H1 (cell line): ENCODE measurements around the gene RPL3. TPM values are rescaled to one million over a fixed set of nuclear protein-coding genes. Genes with fewer than 3 reads are reported as not detected.

Source experiments
- CTCF ChIA-PET: fragments of 300-600 bp; sonication (Branson Sonifier 250); formaldehyde crosslinking; loops from one replicate; lab custom pipeline; 2021; ENCODE audit not compliant: partially characterized antibody; lab: Charles Lee
- POLR2A ChIA-PET: fragments of 300-600 bp; sonication (Branson Sonifier 250); formaldehyde crosslinking; loops from one replicate; lab custom pipeline; 2021; ENCODE audit warnings: inconsistent platforms; ENCODE audit not compliant: partially characterized antibody; lab: Charles Lee
- DNase-seq, 2 experiments: peaks; one replicate each; pipeline versions ENCODE4 v3.0.0 to v3.0.0-alpha.2; 2010 to 2022; ENCODE audit warnings: low spot score in 2 of 2, low read depth in 1 of 2, mixed read lengths in 1 of 2
- FAIRE-seq: peaks from 2 replicates; lab custom pipeline; 2011; peaks lifted over from hg19 to GRCh38; lab: Jason Lieb, UNC
- H2AFZ ChIP-seq: 2 replicates; pipeline ENCODE4 v1.8.1; 2012; ENCODE audit warnings: low read length, inconsistent platforms
- H2AK5ac ChIP-seq: 2 replicates; pipeline ENCODE4 v1.6.1; 2013; ENCODE audit warnings: low read depth, low read length
- H2BK120ac ChIP-seq: replicated peaks from 2 replicates; pipeline ENCODE3; 2013; ENCODE audit warnings: low read depth, low read length, inconsistent platforms
- H2BK12ac ChIP-seq: 2 replicates; pipeline ENCODE4 v1.6.1; 2013; ENCODE audit warnings: low read depth, low read length
- H2BK15ac ChIP-seq: 2 replicates; pipeline ENCODE4 v1.6.1; 2013; ENCODE audit warnings: low read length
- H2BK20ac ChIP-seq: 2 replicates; pipeline ENCODE4 v1.6.1; 2013; ENCODE audit warnings: low read length
- H2BK5ac ChIP-seq: 2 replicates; pipeline ENCODE4 v1.6.1; 2013; ENCODE audit warnings: low read depth, low read length
- H3K14ac ChIP-seq: 2 replicates; pipeline ENCODE4 v1.6.1; 2013; ENCODE audit warnings: inconsistent platforms; ENCODE audit not compliant: insufficient read length
- H3K18ac ChIP-seq: 2 replicates; pipeline ENCODE4 v1.6.1; 2013; ENCODE audit warnings: low read length; ENCODE audit errors: extremely low read depth
- H3K23ac ChIP-seq: 2 replicates; pipeline ENCODE4 v1.6.1; 2013; ENCODE audit warnings: inconsistent platforms; ENCODE audit not compliant: insufficient read length
- H3K23me2 ChIP-seq: 2 replicates; pipeline ENCODE4 v1.6.1; 2013; ENCODE audit warnings: low read depth, low read length
- H3K27ac ChIP-seq: 2 replicates; pipeline ENCODE4 v1.6.1; 2011; ENCODE audit warnings: low read depth, low read length, inconsistent platforms
- H3K27me3 ChIP-seq, 4 experiments: replicated peaks in 1 of 4; 1 replicate in 1 of 4; 2 replicates in 3 of 4; pipeline versions ENCODE4 v1.6.1 to v1.8.1; 2011 to 2013; ENCODE audit warnings: low read length in 3 of 4, mild to moderate bottlenecking in 3 of 4, inconsistent platforms in 2 of 4, mixed read lengths in 2 of 4, moderate library complexity in 1 of 4; ENCODE audit not compliant: control insufficient read depth in 3 of 4, insufficient read depth in 3 of 4; ENCODE audit errors: extremely low read depth in 1 of 4
- H3K36me3 ChIP-seq, 4 experiments: 2 replicates each; pipeline versions ENCODE4 v1.6.1 to v1.8.1; 2011 to 2013; ENCODE audit warnings: mild to moderate bottlenecking in 4 of 4, low read length in 3 of 4, moderate library complexity in 2 of 4, control low read depth in 1 of 4, inconsistent platforms in 1 of 4; ENCODE audit not compliant: insufficient read depth in 4 of 4, control insufficient read depth in 2 of 4
- H3K4ac ChIP-seq: replicated peaks from 2 replicates; pipeline ENCODE3; 2013; ENCODE audit warnings: low read length, low read depth, mixed read lengths, inconsistent platforms; ENCODE audit not compliant: insufficient read length
- H3K4me1 ChIP-seq, 4 experiments: replicated peaks in 1 of 4; 1 replicate in 1 of 4; 2 replicates in 3 of 4; pipeline versions ENCODE4 v1.6.1 to v1.8.1; 2011 to 2013; ENCODE audit warnings: low read length in 3 of 4, inconsistent platforms in 2 of 4, mixed read lengths in 1 of 4; ENCODE audit not compliant: insufficient read depth in 4 of 4, control insufficient read depth in 3 of 4
- H3K4me2 ChIP-seq, 2 experiments: 2 replicates each; pipeline versions ENCODE4 v1.6.1 to v1.8.1; 2011 to 2013; ENCODE audit warnings: low read depth in 2 of 2, low read length in 2 of 2, control low read depth in 1 of 2, inconsistent platforms in 1 of 2, mild to moderate bottlenecking in 1 of 2; ENCODE audit not compliant: insufficient read depth in 1 of 2
- H3K4me3 ChIP-seq, 4 experiments: fragments of 200-600, 300-600 bp in 1 of 4; sonication (generic), shearing (Covaris generic), sonication (Bioruptor Twin) in 1 of 4; 2 replicates each; pipeline versions ENCODE4 v1.5.1 to v1.8.1; 2011 to 2016; ENCODE audit warnings: low read length in 4 of 4, low read depth in 3 of 4, control low read depth in 2 of 4, inconsistent platforms in 2 of 4, mild to moderate bottlenecking in 2 of 4, mixed read lengths in 1 of 4, moderate library complexity in 1 of 4; ENCODE audit not compliant: insufficient read depth in 2 of 4; ENCODE audit errors: extremely low read depth in 1 of 4
- H3K56ac ChIP-seq: replicated peaks from 2 replicates; pipeline ENCODE3; 2013; ENCODE audit warnings: low read depth, mild to moderate bottlenecking, mixed read lengths, low read length, inconsistent platforms; ENCODE audit not compliant: insufficient read length
- H3K79me1 ChIP-seq: 2 replicates; pipeline ENCODE4 v1.6.1; 2013; ENCODE audit warnings: low read depth, low read length, control low read depth
- H3K79me2 ChIP-seq, 2 experiments: 2 replicates each; pipeline versions ENCODE4 v1.6.1 to v1.8.1; 2012 to 2013; ENCODE audit warnings: low read length in 2 of 2, mild to moderate bottlenecking in 2 of 2, inconsistent platforms in 1 of 2; ENCODE audit not compliant: insufficient read depth in 2 of 2, control insufficient read depth in 1 of 2
- H3K9ac ChIP-seq, 4 experiments: replicated peaks in 1 of 4; 1 replicate in 1 of 4; 2 replicates in 3 of 4; pipeline versions ENCODE4 v1.6.1 to v1.8.1; 2011 to 2013; ENCODE audit warnings: low read depth in 3 of 4, low read length in 3 of 4, control low read depth in 2 of 4, mild to moderate bottlenecking in 2 of 4, moderate library complexity in 2 of 4, inconsistent platforms in 1 of 4; ENCODE audit errors: extremely low read depth in 1 of 4
- H3K9me3 ChIP-seq, 2 experiments: 2 replicates each; pipeline versions ENCODE4 v1.6.1 to v1.8.1; 2012 to 2013; ENCODE audit warnings: mild to moderate bottlenecking in 2 of 2, moderate library complexity in 2 of 2, control low read depth in 1 of 2, inconsistent platforms in 1 of 2, low read depth in 1 of 2, low read length in 1 of 2, mixed read lengths in 1 of 2; ENCODE audit not compliant: insufficient read depth in 2 of 2
- H4K20me1 ChIP-seq, 2 experiments: replicated peaks in 1 of 2; 2 replicates each; pipeline versions ENCODE3 to v1.8.1; 2011 to 2013; ENCODE audit warnings: inconsistent platforms in 2 of 2, low read length in 2 of 2, mild to moderate bottlenecking in 1 of 2; ENCODE audit not compliant: insufficient read depth in 2 of 2, control insufficient read depth in 1 of 2
- H4K5ac ChIP-seq: 2 replicates; pipeline ENCODE4 v1.6.1; 2013; ENCODE audit warnings: low read length, low read depth, mixed read lengths, inconsistent platforms; ENCODE audit not compliant: insufficient read length
- H4K8ac ChIP-seq: 2 replicates; pipeline ENCODE4 v1.8.0; 2013; ENCODE audit warnings: mild to moderate bottlenecking, moderate library complexity, low read length, inconsistent platforms; ENCODE audit not compliant: insufficient read depth; ENCODE audit errors: extremely low read depth
- H4K91ac ChIP-seq: replicated peaks from 2 replicates; pipeline ENCODE3; 2013; ENCODE audit warnings: low read length, mixed read lengths, inconsistent platforms; ENCODE audit not compliant: insufficient read length
- CTBP2 ChIP-seq: IDR thresholded peaks from 2 replicates; pipeline ENCODE4 v1.7.0; 2011; ENCODE audit warnings: borderline replicate concordance, mild to moderate bottlenecking, moderate library complexity, mixed read lengths, low read length; ENCODE audit not compliant: insufficient read depth, insufficient read length
- FOSL1 ChIP-seq: IDR thresholded peaks from 2 replicates; pipeline ENCODE4 v1.6.1; 2011; ENCODE audit warnings: mild to moderate bottlenecking, low read depth, low read length, moderate library complexity; ENCODE audit not compliant: insufficient read depth
- JUN ChIP-seq: IDR thresholded peaks from 2 replicates; pipeline ENCODE4 v1.6.1; 2011; ENCODE audit warnings: low read depth, mild to moderate bottlenecking, improper control_type of control experiment, low read length
- NANOG ChIP-seq: IDR thresholded peaks from 2 replicates; pipeline ENCODE4 v1.6.1; 2011; ENCODE audit warnings: low read length, low read depth, mild to moderate bottlenecking, inconsistent platforms; ENCODE audit not compliant: insufficient read depth, poor library complexity, severe bottlenecking
- POU5F1 ChIP-seq: IDR thresholded peaks from 2 replicates; pipeline ENCODE4 v1.6.1; 2011; ENCODE audit warnings: low read depth, mild to moderate bottlenecking, low read length, moderate library complexity
- RFX5 ChIP-seq: IDR thresholded peaks from 2 replicates; pipeline ENCODE4 v1.6.1; 2011; ENCODE audit warnings: low read depth, low read length, improper control_type of control experiment, borderline replicate concordance
- RXRA ChIP-seq: IDR thresholded peaks from 2 replicates; pipeline ENCODE4 v1.6.1; 2011; ENCODE audit warnings: low read depth, mild to moderate bottlenecking, low read length, moderate library complexity; ENCODE audit not compliant: insufficient read depth
- SP2 ChIP-seq: IDR thresholded peaks from 2 replicates; pipeline ENCODE4 v1.6.1; 2012; ENCODE audit warnings: mild to moderate bottlenecking, low read length, inconsistent platforms
- TAF7 ChIP-seq: optimal IDR thresholded peaks from 2 replicates; pipeline ENCODE3; 2011; ENCODE audit warnings: low read depth, mild to moderate bottlenecking, inconsistent platforms, low read length, moderate library complexity, borderline replicate concordance
- TCF12 ChIP-seq: IDR thresholded peaks from 2 replicates; pipeline ENCODE4 v1.6.1; 2011; ENCODE audit warnings: low read depth, mild to moderate bottlenecking, low read length
- TEAD4 ChIP-seq: IDR thresholded peaks from 2 replicates; pipeline ENCODE4 v1.6.1; 2012; ENCODE audit warnings: low read depth, low read length, inconsistent platforms, mixed read lengths
- YY1 ChIP-seq: IDR thresholded peaks from 2 replicates; pipeline ENCODE4 v1.6.1; 2011; ENCODE audit warnings: low read depth, mild to moderate bottlenecking, low read length
- WGBS, 2 experiments: shearing (Covaris generic) in 1 of 2; methylation state at CpG; one replicate each; pipeline versions ENCODE4 v1.1.6 to v1.1.7; 2013 to 2015; ENCODE audit warnings: low lambda C conversion rate in 2 of 2, mixed read lengths in 2 of 2, inconsistent platforms in 1 of 2, low coverage in 1 of 2, missing lambda C conversion rate in 1 of 2; ENCODE audit not compliant: insufficient replicate concordance in 2 of 2, insufficient coverage in 1 of 2, insufficient read length in 1 of 2; ENCODE audit errors: extremely low coverage in 1 of 2, missing lambda C conversion rate in 1 of 2; 5-methylcytosine and 5-hydroxymethylcytosine counted together
- polyA plus RNA-seq, 7 experiments: library from polyadenylated mRNA; depleted of rRNA in 3 of 7; stranded (reverse) in 5 of 7; unstranded in 2 of 7; fragments of >200 nt in 5 of 7; fragments of 200-250 nt in 2 of 7; gene quantifications; 1 replicate in 5 of 7; 2 replicates in 1 of 7; 4 replicates in 1 of 7; pipeline versions ENCODE4 v1.2.1 to v1.2.3, GENCODE V29; 2011 to 2013; ENCODE audit warnings: missing spikeins in 2 of 7, mixed read lengths in 2 of 7
- total RNA-seq: library from RNA; stranded (reverse); fragmentation: NEBNext Ultra II Directional; extraction: Animal tissue kit (Norgen Biotek cat#: 25700); gene quantifications from 2 replicates; pipeline ENCODE4 v1.2.1, GENCODE V29; 2021
- TF ChIP-seq, protein P1 (sequence below): IDR thresholded peaks from 2 replicates; pipeline ENCODE4 v1.6.1; 2011; ENCODE audit warnings: low read length, improper control_type of control experiment

RPL3 gene
- total and polyA plus RNA-seq, 2 of the 8 experiments (the other 6 are each of a cell fraction or from before 2014, with no cell fraction given): 2,865 to 5,466 TPM

GRCh38 chr22:39281126-39281525, 38.3 kb downstream of the RPL3 start:
- Histone ChIP-seq H3K27me3 (no peaks in the 10 kb centered on the region), H3K4ac (no peak overlapping the region), H2BK20ac (peak overlapping the region; percentile 66; the same call in 1 of the 2 replicates), H2BK120ac (no peak overlapping the region), H3K4me1 (peaks cover 0 to 14% (median 7%) of the 10 kb centered on the region in 4 experiments; a peak in 6 of 7 replicates), H4K5ac (no peak overlapping the region), H3K4me2 (no peak overlapping the region), H3K14ac (no peak overlapping the region), H3K9me3 (peaks cover 3 to 7% of the 10 kb centered on the region in 2 experiments; a peak in 2 of 4 replicates), H3K56ac (no peak overlapping the region), H3K9ac (no peak overlapping the region), H4K8ac (no peak overlapping the region), H3K23ac (no peak overlapping the region), H3K36me3 (no peaks in the 10 kb centered on the region), H2BK15ac (peak overlapping the region; percentile 12; the same call in 1 of the 2 replicates), H2AFZ (no peak overlapping the region), H3K79me1 (no peaks in the 10 kb centered on the region), H3K27ac (no peak overlapping the region), H2BK5ac (peak overlapping the region; percentile 87; the same call in 1 of the 2 replicates), H3K23me2 (no peaks in the 10 kb centered on the region), H4K91ac (no peak overlapping the region), H2BK12ac (peak overlapping the region; percentile 75), H2AK5ac (peak overlapping the region; percentile 75), H4K20me1 (no peaks in the 10 kb centered on the region), H3K18ac (no peak overlapping the region), H3K4me3 (no peak overlapping the region), H3K79me2 (no peaks in the 10 kb centered on the region)
- FAIRE-seq (no peak), DNase-seq (no peak)
- CTCF ChIA-PET: interaction anchor here (0.8 to 3.0 kb wide), 7 partner anchors 9 to 146 kb away, joined by 3 to 19 read pairs (median 3); no protein-coding TSS in a partner anchor
- POLR2A ChIA-PET: interaction anchor here (1.1 to 37.3 kb wide), 4 partner anchors 13 to 111 kb away, joined by 3 to 692 read pairs (median 4); partner anchors contain the start of gene RPL3
- 84% methylated on average over 5 of the region's 6 CpGs; no CpG with 5 or more reads in 1 of the 2 experiments for WGBS, 2 experiments
- no peak for TF ChIP-seq CTBP2
- no peak for TF ChIP-seq RFX5
- TF ChIP-seq FOSL1: no peak
- TF ChIP-seq RXRA: no peak
- no peak for TF ChIP-seq POU5F1
- no peak for TF ChIP-seq SP2
- no peak for TF ChIP-seq TCF12
- no peak for TF ChIP-seq YY1
- no peak for TF ChIP-seq NANOG
- no peak for TF ChIP-seq TEAD4
- TF ChIP-seq, protein P1, sequence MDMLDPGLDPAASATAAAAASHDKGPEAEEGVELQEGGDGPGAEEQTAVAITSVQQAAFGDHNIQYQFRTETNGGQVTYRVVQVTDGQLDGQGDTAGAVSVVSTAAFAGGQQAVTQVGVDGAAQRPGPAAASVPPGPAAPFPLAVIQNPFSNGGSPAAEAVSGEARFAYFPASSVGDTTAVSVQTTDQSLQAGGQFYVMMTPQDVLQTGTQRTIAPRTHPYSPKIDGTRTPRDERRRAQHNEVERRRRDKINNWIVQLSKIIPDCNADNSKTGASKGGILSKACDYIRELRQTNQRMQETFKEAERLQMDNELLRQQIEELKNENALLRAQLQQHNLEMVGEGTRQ: no peak
- TF ChIP-seq TAF7: no peak
- no peak for TF ChIP-seq JUN
